AG09319 (cell line): ENCODE results near the gene PRKD2.

Experiments
- DNase-seq: peaks from one replicate; pipeline ENCODE4 v3.0.0-alpha.2; 2010; ENCODE audit warnings: low read depth; ENCODE audit errors: extremely low read depth
- TF ChIP-seq, protein P1 (sequence below): IDR thresholded peaks from 2 replicates; pipeline ENCODE4 v1.5.1; 2011; ENCODE audit warnings: low read depth, mild to moderate bottlenecking, inconsistent platforms, low read length, moderate library complexity

PRKD2 gene

DNA sequence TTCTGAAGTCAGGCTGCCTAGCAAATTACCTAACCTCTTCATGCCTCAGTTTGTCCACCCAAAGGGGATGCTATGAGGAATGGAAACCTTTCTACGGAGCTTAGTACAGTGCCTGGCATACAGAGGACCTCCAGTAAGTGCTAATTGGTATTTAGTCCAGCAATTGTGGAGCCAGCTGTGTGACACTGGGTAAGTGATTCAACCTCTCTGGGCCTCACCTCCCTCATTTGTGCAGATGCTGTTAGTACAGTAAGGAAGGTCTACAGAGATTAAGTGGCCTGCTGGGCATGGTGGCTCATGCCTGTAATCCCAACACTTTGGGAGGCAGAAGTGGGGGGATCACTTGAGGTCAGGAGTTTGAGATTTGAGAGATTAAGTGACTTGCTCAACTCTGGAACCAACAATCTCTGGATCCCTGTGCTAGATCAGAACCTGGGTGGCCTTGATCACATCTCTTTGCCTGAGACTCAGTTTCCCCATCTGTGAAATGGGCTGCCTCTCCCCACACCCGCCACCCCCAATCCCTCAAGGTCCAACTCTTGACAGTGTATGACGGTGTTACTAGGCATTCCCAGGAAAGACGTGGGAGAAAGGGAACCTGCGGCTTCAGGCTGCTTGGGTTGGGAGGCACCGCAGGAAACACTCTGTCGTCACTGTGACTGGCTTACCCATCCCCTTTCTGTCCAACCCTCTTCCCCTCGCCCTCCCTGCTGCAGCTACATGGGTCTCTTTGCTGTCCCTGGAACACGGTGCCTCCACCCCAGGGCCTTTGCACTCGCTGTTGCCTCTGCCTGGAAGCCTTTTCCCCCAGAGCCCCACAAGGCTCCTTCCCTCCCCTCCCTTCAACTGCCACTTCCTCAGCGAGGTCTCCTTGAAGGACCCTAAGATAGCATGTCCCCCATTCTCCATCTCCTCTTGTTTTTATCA is 18.3 kb downstream of the PRKD2 start:
- TF ChIP-seq, protein P1, sequence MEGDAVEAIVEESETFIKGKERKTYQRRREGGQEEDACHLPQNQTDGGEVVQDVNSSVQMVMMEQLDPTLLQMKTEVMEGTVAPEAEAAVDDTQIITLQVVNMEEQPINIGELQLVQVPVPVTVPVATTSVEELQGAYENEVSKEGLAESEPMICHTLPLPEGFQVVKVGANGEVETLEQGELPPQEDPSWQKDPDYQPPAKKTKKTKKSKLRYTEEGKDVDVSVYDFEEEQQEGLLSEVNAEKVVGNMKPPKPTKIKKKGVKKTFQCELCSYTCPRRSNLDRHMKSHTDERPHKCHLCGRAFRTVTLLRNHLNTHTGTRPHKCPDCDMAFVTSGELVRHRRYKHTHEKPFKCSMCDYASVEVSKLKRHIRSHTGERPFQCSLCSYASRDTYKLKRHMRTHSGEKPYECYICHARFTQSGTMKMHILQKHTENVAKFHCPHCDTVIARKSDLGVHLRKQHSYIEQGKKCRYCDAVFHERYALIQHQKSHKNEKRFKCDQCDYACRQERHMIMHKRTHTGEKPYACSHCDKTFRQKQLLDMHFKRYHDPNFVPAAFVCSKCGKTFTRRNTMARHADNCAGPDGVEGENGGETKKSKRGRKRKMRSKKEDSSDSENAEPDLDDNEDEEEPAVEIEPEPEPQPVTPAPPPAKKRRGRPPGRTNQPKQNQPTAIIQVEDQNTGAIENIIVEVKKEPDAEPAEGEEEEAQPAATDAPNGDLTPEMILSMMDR: no peak
- no peak for DNase-seq

DNA sequence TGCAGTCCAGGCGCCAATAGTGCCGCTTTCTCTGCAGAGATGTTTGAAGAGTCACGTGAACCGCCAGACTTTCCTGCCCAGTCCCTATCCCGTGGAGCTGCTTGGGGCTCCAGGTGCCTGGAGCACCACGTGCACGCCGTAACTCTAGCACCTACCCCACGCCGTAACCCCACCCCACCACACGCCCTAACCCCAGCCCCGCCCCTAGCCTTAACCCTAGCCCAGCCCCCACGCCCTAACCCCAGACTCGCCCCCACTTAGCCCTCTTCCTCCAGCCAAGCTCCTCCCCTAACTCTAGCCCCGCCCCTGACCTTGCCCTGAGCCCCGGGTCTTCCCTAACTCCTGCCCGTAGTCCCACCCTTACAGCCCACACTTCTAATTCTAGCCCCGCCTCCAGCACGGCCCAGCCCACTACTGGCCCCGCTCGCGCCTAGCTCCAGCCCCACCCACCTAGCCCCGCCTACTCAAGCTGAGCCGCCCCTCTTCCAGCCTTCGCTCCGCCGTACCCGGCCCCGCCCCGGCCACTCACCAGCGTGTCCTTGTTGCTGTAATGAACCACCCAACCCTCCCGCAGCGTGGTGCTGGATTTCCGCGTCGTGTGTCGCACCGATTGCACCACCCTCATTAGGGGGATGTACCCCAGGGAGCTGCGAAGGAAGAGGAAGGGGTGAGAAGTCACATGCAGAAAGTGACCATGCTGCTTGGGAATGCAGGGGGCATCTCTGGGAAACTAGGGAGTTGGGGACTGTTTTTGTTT is 19.5 kb downstream of the PRKD2 start:
- TF ChIP-seq, protein P1: no peak
- peak; percentile 50 for DNase-seq

DNA sequence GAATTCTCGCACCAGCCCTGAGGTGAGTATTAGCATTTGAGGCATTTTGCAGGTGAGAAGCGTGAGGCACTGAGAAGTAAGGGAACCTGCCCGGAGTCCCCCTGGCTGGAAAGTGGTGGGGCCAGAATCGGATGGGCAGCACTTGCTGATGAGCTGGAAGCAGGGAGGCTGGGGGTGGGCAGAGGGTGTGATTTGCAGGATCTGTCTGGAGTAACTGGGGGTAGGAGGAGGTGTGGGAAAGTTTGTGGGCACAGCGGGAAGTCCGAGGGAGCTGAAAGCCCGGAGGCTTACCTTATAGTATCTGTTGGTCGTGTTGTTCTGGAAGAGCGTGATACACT is 20.1 kb downstream of the PRKD2 start:
- no peak for DNase-seq
- TF ChIP-seq, protein P1: no peak

DNA sequence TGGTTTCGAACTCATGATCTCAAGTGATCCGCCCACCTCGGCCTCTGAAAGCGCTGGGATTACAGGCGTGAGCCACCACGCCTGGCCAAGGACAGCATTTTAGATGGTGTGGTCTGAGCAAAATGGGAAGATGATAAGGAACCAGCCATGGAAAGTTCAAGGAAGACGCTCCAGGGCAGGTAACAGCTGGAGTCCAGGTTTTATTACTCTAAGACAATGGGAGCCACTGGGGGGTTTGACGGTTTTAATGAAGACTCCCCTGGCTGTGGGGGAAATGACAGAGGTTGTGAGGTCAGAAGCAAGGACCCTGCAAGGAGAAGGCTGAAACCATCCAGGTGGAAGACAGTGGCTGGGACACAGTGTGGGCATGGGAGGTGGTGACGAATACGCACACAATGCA is 20.9 kb downstream of the PRKD2 start:
- no peak for DNase-seq
- TF ChIP-seq, protein P1: no peak

DNA sequence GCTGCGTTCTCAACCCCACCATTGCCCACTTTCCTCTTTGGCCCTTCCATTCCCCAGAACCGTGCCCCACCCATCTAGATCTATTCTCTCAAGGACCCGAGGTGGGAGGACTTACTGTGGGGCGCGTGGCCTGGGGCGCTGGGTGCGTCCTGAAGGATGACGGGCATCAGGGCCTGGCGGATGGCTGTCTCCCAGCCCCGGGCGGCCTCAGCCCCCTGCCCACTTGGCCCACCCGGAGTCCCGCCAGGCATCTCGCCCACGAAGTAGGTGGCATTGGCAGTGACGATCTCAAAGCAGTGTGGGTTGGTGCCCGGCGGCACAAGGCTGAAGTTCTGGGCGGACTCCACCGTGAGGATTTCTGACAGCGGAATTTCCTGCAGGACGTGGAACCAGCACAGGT is 23.2 kb downstream of the PRKD2 start:
- no peak for DNase-seq
- TF ChIP-seq, protein P1: no peak

DNA sequence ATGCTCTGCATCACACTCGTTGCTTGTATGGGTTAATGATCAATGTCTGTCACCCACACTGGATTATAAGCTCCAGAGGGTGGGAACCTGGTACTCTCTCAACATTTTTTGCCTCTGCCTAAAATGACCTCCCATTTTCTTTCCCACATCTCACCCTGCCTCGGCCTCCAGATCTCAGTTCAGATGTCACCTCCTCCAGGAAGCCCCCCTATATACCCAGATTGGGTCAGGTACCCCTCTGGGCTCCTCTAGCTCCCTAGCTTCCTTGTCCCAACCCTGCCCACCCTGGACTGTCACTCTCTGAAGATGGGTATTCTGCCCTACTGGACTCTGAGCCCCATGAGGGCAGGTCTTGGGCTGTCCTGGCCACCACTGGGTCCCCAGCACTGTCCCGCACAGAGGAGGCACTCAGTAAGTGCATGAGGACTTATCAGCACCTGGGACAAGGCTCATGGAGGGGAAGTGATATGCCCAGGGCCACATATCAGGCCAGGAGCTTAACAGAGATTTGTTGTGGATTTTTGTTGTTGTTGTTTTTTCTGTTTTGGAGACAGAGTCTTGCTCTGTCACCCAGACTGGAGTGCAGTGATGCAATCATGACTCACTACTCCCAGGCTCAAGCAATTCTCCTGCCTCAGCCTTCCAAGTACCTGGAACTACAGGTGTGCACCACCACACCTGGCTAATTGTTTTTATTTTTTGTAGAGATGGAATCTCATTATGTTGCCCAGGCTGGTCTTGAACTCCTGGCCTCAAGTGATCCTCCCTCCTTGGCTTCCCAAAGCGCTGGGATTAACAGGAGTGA is 23.8 kb downstream of the PRKD2 start:
- no peak for DNase-seq
- TF ChIP-seq, protein P1: no peak
